ENCODE data around the gene NUP54. TPM values are rescaled to one million over a fixed set of nuclear protein-coding genes. Genes with fewer than 3 reads are reported as not detected.

Gene NUP54
- 27.5 to 38.2 TPM (median 28.6 TPM) in 5 replicates for total RNA-seq (2022; extraction: Qiagen RNA extraction; ENCODE audit: low read depth)

GRCh38 chr4:76148142-76148865 lies at the start of gene NUP54:
Gene NUP54, minus strand, starts transcription at chr4:76148397. Its CDS starts 23 bp downstream, at chr4:76148374.

GRCh38 chr4:76074468-76074867 lies 73.7 kb downstream of the NUP54 start, which contains the start of gene ART3:
Gene ART3, plus strand, starts transcription at chr4:76074709. Its CDS starts 1,181 bp downstream, at chr4:76075890.

Other genes with a start within 250 kb of the NUP54 start
- not detected in 5 replicates for gene PPEF2, start 245.9 kb downstream of the NUP54 start, total RNA-seq (2022; extraction: Qiagen RNA extraction; ENCODE audit: low read depth)
- gene NAAA, start 207.4 kb downstream of the NUP54 start, total RNA-seq (2022; extraction: Qiagen RNA extraction; ENCODE audit: low read depth), result 20.0 to 26.0 TPM (median 23.7 TPM) in 5 replicates
- gene SDAD1, start 157.5 kb downstream of the NUP54 start, total RNA-seq (2022; extraction: Qiagen RNA extraction; ENCODE audit: low read depth), result 12.7 to 16.7 TPM (median 15.5 TPM) in 5 replicates
- gene CXCL9, start 140.9 kb downstream of the NUP54 start, total RNA-seq (2022; extraction: Qiagen RNA extraction; ENCODE audit: low read depth), result not detected in 5 replicates
- gene CXCL10, start 124.9 kb downstream of the NUP54 start, total RNA-seq (2022; extraction: Qiagen RNA extraction; ENCODE audit: low read depth), result 0.14 TPM in 1 of 5 replicates, not detected in the others
- 0.13 to 0.19 TPM (median 0.15 TPM) in 3 of 5 replicates, not detected in the others for gene CXCL11, start 112.3 kb downstream of the NUP54 start, total RNA-seq (2022; extraction: Qiagen RNA extraction; ENCODE audit: low read depth)
- gene ART3, start 73.7 kb downstream of the NUP54 start, total RNA-seq (2022; extraction: Qiagen RNA extraction; ENCODE audit: low read depth), result not detected in 5 replicates
- gene SCARB2, start 65.4 kb upstream of the NUP54 start, total RNA-seq (2022; extraction: Qiagen RNA extraction; ENCODE audit: low read depth), result 44.9 to 50.0 TPM (median 49.4 TPM) in 5 replicates
- gene FAM47E, start 103.3 kb upstream of the NUP54 start, total RNA-seq (2022; extraction: Qiagen RNA extraction; ENCODE audit: low read depth), result 0.09 to 0.32 TPM (median 0.22 TPM) in 4 of 5 replicates, not detected in the other
- gene STBD1, start 158.3 kb upstream of the NUP54 start, total RNA-seq (2022; extraction: Qiagen RNA extraction; ENCODE audit: low read depth), result 9.5 to 11.5 TPM (median 10.1 TPM) in 5 replicates

Data from A549 treated with GW870086 at 1 μM for 4 hours (cell line).